LHCN-M2 (cell line): ENCODE results near the gene TNNT2. TPM values are rescaled to one million over a fixed set of nuclear protein-coding genes. Genes with fewer than 3 reads are reported as not detected.

ENCODE experiments used
- DNase-seq: peaks from one replicate; pipeline ENCODE4 v3.0.0-alpha.2; 2012; ENCODE audit warnings: low read depth
- total RNA-seq: library from RNA; depleted of rRNA; stranded (reverse); fragments of >200 nt; gene quantifications from 2 replicates; pipeline ENCODE4 v1.2.3, GENCODE V29; 2014

The TNNT2 gene
- total RNA-seq, 1 experiment from 2014 or later, result 156 TPM

DNA sequence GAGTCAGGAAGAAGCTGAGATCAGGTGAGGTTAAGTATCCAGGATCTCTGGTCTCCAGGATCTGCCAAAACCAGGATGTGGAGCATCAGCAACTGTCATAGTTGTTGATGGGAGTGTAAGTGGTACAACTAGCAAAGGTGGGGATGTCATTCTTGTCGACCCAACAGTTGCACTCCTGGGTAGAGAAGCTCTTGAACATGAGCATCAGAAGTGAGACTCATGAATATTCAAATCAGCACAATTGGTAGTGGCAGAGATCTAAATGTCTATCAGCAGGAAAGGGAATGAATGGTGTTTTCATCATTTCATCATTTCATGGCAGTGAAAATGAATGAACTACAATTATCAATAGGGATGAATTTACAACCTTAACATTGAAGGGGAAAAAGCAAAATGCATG, 25.9 kb upstream of the TNNT2 start:
- DNase-seq, result no peak

DNA sequence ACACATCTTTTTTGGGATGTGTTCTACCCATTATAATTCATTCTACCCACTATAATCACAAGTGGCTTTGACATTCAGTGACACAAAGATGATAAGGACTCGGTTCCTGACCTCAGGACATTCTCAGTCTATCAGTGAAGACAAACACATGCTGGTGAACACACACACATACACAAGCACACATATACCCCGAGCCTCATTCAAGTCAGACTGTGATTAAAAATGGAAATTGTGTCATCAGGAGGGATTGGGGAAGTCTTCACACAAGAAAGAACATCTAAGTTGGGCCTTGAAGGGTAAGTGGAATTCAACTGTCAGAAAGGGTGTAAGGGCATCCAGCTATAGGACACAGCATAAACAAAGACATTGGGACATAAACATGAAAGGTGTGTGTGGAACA, 24.2 kb upstream of the TNNT2 start:
- DNase-seq, result no peak

DNA sequence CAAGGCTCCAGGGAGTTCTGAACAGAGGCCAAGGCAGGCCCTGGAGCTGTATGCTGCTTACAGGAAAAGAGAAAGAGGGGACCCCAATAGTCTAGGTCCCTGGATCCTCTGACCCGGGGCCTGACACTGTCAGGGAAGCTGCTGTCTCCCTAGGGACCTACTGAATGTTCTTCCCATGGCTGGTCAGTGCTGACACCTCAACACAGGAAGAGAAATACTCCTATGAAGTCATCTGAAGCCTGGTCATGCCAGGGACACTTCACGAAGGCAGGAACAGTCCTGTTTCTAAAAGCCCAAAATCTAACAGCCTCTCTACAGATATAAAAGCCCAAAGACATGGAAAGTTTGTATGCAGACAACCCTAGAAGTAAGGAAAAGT, 23.4 kb upstream of the TNNT2 start:
- no peak for DNase-seq

DNA sequence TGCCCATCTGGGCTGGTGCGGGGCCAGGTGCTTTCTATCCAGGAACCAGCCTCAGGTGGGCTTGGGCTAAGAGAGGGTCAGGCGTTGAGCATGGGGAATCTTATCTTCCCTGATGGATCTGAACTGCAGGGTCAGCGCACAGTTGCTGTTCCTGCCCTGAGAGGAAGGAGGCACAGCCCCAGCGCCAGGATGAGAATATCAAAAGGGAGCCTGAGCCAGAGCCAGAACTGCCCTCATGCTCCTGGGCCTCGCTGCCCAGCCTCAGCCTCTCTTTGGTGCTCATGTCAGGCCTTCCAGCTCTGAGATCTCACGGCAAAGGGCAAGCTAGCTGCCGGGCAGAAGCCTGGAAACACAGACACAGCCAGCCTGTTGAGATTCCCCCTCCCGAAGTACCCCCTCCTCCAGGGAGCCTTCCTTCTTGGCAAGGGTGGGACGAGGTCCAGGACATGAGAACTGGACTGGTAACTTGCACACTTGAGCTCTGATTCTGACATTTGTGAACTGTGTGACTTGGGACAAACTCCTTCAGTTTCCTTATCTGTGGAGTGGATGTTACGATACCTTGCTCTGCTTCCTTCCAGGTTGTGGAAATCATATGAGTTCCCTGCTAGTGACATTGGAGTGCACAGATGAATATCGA, 22.9 kb upstream of the TNNT2 start:
- DNase-seq, result no peak

DNA sequence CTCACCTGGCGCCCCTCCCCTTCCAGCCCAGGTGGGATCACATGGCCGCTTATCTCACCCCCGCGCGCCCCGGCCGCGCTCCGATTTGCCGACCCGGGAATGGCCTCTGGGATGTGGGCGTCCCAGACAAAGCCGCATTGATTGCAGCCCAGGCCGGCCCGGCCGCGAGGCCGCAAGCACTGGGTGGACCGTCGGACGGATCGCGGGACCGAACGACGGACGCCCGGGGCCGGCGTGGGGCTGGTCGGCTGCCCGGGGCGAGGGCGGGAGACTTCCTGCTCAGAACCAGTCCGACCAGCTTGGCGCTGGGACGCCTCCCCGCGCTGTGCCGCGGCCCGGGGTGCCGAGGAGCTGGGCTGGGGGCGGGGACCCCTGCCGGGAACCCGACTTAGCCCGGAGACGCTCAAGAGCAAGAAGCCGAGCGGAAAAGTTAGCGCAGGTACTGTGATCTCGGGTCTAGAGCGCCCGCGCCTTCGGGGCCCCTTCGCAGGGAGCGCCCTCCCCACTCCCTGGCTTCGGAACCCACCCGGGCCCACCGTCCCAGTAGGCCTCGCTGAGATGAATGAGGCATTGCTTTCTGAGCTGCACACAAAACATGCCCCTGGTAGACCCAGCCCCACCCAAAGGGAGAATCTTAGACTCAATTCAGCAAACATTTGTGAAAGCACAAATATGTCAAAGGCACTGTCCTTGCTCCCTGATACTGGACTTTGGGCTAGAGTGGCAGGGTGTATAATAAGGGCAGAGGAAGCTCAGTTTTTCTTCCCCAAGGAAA, 22.1 kb upstream of the TNNT2 start:
- DNase-seq, result no peak

DNA sequence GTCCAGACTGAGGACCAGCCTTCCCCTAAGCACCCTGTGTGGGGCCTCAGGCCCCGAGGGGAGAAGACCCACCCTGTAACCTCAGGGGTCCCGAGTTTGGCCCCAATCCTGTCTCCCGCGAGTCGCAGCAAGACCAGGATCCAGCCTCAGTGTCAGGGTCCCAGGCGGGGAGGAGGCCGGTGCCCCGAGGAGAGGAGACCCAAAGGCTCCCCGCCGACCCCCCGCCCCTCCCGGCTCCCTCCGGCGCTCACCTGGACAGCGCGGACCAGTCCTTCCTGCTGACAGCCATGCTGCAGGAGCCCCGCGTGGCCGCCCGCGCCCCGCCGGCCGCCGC, 21.5 kb upstream of the TNNT2 start, which contains the start of gene LAD1:
TSS of gene LAD1 (minus strand) at position 307 of the 334 bp plus-strand sequence. CDS start at position 289, 18 bp downstream.
- DNase-seq, result no peak

DNA sequence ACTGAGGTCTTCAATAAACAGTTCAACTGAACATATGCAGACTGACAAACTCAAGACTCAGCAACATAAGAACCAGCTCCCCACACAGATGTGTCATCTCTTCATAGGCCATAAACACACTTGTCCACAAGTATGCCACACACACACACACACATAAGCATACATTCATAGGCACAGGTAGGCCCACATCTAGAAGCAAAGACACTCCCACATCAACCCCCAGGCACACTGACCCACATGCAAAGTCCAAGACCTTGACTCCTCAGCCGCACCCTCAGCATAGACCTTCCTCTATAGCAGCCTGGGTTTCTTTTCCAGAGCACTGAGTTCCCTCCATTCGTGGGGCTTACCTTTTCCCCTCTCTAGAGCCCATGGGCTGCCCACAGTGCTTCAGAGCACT, 20.2 kb upstream of the TNNT2 start:
- no peak for DNase-seq

DNA sequence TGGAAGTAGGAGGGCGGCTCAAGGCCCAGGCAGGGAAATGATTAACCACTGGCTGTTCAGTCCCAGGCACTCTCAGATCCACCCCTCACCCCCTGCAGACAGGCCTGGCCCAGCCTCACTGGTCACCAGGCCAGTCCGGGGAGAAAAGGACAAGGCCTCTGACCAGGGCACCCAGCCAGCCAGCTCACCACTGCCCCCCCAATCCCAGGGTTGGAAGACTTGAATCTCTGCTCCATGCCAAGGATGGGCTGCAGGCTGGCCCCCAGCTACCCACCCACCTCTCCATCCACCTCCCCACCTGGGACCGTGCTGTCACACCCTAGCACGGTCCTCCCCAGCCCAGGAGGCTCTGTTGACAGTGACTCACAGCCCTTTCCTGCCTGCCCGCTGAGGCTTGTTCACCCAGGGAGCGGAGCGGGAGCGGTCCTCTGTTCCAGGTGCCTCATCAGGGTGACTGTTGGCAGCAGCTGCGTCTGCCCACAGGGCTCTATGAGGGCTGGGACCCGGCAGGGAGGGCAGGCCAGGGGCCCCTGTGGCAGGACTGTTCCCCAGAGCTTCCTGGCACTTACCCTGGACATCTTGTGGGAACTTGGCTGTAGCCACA, 19.5 kb upstream of the TNNT2 start:
- DNase-seq, result peak; percentile 90

DNA sequence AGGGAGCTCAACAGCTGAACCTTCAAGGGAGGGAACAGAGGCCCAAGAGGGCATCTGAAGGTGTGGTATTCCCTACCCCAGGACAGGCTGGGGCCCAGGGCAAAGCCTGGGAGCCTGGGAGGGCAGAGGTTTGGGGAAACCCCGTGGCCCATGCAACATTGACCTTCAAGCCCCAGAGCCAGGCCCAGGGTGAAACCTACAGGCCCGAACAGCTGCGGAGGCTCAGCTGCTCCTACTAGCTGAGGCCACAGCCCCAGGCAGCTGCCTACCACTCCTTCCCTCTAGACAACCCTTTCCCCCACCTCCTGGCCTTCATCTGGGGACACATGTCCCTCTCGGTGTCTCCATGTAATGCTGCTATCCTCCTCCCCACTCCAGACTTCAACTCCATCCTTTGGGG, 18.5 kb upstream of the TNNT2 start:
- peak; percentile 79 for DNase-seq

DNA sequence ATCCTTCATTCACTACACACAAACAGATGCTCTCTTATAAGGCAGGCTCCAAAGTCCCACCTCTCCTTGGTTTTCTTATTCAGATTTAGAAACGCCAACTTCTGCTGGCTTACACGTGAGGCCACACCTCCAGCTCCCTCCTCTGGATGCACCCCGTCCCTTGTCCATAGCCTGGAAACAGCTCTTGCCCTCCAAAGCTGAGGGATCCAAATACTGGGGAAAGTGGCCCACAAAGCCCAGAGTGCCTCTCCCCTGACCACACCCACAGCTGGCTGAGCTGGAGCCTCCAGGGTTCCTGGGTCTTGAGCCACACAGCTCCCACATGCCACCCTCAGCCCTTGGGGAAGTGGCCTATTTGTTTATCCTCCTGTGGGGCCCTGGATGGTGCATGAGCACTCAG, 17.1 kb upstream of the TNNT2 start:
- no peak for DNase-seq

DNA sequence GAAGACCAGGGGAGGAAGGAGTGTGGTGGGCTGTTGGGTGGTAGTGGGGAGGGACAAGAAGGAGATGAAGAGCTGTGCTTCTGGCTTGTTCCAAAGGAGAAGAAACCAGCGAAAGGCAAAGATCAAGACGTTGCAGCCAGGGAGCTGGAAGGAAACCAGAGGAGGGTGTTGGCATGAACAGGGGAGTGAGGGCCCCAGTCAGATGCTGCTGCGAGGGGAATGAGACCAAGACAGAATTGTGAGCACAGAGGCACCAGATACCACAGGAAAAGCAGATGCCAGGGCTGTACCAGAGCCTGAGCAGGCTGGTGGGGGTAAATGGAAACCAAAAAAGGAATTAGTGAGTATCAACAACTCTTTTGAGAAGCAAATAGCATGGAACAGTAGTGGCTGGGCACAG, 15.6 kb upstream of the TNNT2 start:
- no peak for DNase-seq

DNA sequence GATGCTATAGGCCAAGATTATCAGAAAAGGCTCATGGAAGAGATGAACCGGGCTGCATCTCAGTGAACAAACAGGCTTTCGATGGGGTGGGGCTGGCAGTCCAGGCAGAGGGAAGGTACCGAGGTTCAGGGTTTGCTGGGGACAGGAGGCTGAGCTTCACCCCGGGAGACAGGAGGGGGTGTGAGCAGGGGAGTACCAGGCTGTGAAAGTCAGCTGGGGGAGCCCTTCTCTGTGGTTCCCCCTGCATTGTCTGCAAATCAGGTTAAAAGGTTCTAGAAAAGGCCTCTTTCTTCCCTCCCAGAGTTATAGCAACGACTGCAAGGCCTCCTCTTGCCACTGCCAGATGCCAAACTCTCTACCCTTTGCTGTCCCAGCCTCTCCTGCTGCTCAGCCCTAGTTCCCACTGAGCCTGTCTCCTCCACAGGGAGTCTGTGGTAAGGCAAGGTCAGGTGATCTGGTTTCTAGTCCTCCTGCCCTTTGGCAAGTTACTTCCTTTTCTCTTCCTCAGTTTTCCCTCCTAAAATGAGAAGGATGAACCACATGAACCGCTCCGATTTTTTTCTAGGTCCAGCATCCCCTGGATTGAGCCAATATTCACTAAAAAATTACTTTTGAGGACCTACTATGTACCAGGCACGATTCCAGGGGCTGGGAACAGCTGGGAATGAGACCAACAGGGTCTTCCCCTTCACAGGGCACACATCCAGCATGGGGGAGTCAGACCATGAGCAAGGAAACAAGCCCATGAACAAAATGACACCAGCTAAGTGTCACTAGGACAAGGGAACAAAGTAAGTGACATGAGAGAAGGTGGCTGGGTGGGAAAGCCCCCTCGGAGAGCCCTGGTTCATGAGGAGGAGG, 14.4 kb upstream of the TNNT2 start:
- peak; percentile 51 for DNase-seq

DNA sequence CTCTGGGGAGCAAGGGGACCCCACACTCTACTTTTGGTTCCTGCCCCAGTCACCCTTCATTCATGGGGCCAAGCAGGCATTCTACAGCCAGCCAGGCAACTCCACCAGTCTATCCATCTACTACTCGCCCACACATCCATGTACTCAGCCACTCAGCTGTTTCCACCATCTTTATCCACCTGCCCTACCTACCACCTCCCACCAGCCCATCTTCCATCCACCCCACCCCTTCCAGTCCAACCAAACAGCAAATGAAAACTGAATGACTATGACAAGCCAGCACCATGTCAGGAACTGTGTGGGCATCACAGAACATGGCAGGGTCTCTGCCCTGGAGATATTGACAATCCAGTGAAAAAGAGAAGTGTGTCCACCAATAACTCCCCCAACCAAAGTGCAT, 13.7 kb upstream of the TNNT2 start:
- DNase-seq, result no peak

DNA sequence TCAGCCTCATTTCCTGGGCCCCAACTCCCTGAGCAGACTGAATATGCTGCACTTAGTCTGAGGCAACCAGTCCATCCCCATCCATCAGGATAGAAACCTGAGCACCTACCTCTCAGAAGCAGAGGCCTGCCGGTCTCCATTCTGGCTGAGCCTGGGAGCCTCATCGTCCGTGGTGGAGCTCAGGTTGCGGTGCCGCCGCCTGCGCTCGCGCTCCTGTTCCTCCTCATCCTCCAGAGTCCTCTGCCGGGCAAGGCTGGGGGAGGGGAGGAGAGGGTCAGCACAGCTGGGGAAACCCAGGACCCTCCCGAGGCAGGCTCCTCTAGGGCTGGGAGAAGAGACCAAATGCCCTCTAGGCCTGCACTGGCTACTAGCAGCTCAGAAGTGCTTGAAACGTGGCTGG, 11.6 kb upstream of the TNNT2 start:
- no peak for DNase-seq

DNA sequence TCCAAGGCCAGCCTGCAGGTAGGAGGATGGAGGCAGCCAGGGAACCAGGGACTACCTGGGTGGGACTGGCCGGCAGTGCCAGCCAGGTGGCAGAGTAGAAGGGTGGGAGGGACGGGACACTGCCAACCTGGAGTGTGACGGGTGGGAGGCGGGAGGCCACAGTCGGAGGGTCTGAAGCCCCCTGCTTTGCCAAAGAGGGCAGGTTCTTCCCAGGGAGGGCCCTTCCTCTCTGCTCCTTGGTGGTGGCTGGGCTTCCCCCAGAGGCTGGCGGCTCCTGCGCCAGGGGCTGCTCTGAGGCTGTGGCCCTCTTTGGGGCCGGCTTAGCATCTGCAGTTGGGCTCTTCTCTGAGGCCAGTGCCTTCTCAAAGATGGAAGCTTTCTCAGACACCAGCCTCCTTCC, 8.7 kb upstream of the TNNT2 start:
- DNase-seq, result no peak

DNA sequence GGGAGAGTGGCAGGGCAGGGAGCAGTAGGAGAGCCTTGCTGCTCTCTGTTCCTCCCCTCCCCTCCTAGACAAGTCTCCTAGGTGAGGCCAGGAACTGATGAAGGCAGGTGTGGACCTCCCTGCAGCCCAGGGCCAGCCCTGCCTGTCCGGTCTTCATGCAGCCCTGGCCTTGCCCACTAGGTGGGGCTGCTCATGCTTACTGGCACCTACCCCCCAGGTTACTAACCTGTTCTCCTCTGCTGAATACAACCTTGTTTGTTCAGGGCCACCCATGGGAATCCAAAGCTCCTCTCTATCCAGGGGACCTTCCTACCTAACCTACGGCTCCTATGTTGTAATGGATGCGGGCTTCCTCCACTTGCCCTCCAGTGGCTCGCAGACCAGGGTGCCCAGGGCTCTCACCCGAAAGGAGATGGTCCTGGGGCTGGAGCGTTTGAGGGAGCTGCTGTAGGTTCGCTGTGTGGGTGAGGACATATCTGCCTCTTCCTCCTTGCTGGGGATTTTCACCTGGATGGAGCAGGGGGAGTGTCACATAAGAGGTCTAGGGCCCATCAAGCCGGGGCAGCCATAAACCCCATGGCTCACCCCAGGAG, 7.9 kb upstream of the TNNT2 start:
- DNase-seq, result peak; percentile 33

DNA sequence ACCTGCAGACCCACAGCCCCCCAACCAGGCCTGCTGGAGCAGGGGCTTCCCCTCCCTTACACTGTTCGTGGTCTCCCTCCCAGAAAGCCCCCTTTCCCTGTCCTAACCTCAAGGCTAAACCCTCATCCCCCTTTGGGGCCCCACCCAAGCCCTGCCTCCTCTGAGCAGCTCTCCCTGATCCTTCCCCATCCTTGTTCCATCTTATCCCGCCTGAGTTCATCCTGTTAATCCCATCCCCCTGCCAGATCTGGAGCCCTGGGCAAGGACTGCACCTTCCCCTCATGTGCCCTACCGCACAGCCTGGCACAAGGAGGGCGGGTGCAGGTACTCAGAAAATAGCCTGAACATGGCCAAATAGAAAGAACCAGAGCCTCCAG, 6.9 kb upstream of the TNNT2 start:
- no peak for DNase-seq

DNA sequence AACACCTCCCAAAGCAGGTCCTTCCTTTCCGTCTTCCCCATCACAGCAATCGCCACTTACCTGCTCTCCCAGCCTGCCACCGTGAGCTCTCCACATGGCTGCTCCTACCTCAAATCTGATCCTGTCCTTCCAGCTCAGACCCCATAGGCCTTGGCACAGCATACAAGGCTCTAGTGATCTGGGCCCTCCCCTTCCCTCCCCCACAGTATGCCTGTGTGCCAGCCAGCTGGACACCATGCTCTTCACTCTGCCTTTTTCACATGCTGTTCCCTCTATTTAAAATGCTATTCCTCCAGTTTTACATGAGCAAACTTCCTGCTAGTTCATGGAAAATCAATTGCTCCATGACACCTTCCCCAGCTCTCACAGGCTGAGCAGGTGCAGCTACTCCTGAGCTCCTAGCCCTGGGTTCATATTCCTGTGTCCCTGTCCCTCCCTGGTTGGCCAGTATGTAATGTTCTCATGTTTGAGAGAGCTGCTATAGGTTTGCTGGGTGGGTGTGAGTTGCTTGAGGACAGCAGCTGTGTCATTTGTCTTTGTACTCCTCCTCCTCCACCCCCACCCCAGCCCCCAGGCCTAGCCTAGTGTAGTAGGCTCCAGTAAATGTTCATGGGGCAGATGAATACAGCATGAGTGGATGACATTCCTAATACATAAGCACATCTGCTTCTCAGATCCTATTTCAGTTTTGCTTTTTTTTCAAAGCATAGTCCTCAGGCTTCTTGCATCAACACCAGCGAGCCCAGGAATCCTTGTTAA, 6.3 kb upstream of the TNNT2 start:
- peak; percentile 97 for DNase-seq

DNA sequence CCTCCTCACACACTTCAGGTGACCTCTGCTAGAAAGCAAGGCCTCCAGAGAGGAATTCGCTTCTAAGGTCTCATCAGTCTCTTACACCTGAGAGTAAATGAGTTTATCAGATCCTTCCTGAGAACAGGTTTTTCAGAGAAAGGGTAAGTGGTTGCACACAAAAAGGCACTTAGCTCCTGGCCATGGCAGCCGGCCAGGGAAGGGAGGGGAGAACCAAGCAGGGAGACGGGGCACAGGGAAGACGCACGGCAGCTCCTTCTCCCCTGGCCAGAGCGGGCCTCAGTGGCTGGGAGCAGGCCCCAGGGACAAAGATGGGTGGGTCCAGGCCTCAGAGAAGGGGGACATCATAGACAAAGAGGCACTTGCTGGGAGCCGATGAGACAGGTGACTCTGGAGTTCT, 3.6 kb upstream of the TNNT2 start:
- no peak for DNase-seq

DNA sequence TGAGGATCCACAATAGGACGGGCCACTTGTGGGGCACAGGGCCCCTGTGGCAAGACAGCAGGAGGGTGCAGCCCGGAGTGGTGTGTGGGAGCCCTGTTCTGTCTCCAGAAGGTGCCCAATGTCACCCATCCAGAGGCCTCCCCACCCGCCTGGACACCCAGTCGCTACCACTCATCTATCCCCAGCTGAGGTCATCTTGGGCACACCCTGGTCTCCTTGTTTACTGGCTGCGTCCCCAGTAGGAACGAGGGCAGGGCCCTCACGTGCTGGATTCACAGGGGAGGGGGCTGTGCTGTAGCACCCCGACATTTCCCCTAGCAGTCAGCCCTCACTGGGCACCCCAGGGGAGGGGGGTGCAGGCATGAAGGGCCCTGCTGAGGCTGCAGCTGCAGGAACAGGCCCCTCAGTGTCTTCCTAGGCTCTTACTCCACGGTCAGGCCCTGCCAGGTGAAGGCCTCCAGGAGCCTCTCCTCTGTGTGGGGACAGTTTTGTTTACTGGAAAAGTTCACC, 2.3 kb upstream of the TNNT2 start:
- DNase-seq, result no peak

DNA sequence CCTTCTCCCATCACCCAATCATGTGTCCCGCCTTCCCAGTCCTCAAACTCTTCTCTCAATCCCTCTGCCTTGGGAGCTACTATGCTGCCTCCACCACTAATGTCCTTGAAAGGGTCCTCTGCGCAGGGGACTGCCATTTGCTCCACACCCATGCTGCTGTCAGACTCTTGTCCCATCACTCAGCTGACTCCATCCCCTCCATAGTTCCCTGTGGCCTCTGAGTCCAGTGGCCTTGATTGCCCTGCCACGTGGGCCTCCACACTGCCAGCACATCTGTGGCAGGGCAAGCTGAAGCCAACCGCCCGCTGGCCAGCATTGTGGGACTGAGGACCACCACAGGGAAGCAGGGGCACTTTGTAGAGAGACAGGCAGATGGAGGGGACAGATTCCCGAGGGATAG, 1.3 kb upstream of the TNNT2 start:
- DNase-seq, result no peak
